ENCODE measurements around the gene RNF182. TPM values are rescaled to one million over a fixed set of nuclear protein-coding genes. Genes with fewer than 3 reads are reported as not detected.

RNF182 gene
- total and polyA plus RNA-seq, 10 of the 15 experiments (the other 5 are each of a cell fraction or from before 2014, with no cell fraction given): not detected

- TF ChIP-seq ELK1 (IDR thresholded peaks at IDR 0.05; ENCODE audit: low read depth, low read length) (no peak), YBX1 (IDR thresholded peaks at IDR 0.05) (no peak)
These were observed 104.9 kb downstream of the RNF182 start (continued) for GRCh38 chr6:14029605-14030004.

Other genes starting within 250 kb of the RNF182 start
- gene RANBP9, start 213.1 kb upstream of the RNF182 start, total RNA-seq (2014; rRNA removed): 11.3 and 12.9 TPM in 2 replicates
- gene RANBP9, start 213.1 kb upstream of the RNF182 start, total RNA-seq (2014; rRNA removed; fragmentation: Illumina TruSeq; extraction: Trizol): 22.5 TPM in 2 replicates
- 28.5 and 28.7 TPM in 2 replicates for gene RANBP9, start 213.1 kb upstream of the RNF182 start, total RNA-seq (2021)
- gene RANBP9, start 213.1 kb upstream of the RNF182 start, polyA plus RNA-seq (2011; rRNA removed): 21.5 and 32.7 TPM in 2 replicates
- gene RANBP9, start 213.1 kb upstream of the RNF182 start, polyA plus RNA-seq (2014; fragmentation: Illumina TruSeq; extraction: Trizol): 43.1 and 44.2 TPM in 2 replicates
- 10 to 100 TPM in 1 of 2 experiments, 1 to 10 TPM in 1; 8.2 to 10.8 TPM for gene RANBP9, start 213.1 kb upstream of the RNF182 start, polyA plus RNA-seq (2014; fragmentation: Nextera tagmentation; extraction: Ambion mirVana)
- gene RANBP9, start 213.1 kb upstream of the RNF182 start, polyA plus RNA-seq (2014; rRNA removed): 15.7 and 21.1 TPM in 2 replicates
- 1 to 10 TPM; 3.7 to 5.0 TPM for gene RANBP9, start 213.1 kb upstream of the RNF182 start, polyA plus RNA-seq (2016; fragmentation: Nextera tagmentation; extraction: Ambion mirVana)
- gene MCUR1, start 110.4 kb upstream of the RNF182 start, total RNA-seq (2014; rRNA removed): 16.8 and 18.1 TPM in 2 replicates
- gene MCUR1, start 110.4 kb upstream of the RNF182 start, total RNA-seq (2014; rRNA removed; fragmentation: Illumina TruSeq; extraction: Trizol): 24.2 and 26.7 TPM in 2 replicates
- gene MCUR1, start 110.4 kb upstream of the RNF182 start, total RNA-seq (2021): 31.7 and 34.9 TPM in 2 replicates
- gene MCUR1, start 110.4 kb upstream of the RNF182 start, polyA plus RNA-seq (2011; rRNA removed): 12.0 and 20.5 TPM in 2 replicates
- gene MCUR1, start 110.4 kb upstream of the RNF182 start, polyA plus RNA-seq (2014; fragmentation: Illumina TruSeq; extraction: Trizol): 19.7 and 22.2 TPM in 2 replicates
- gene MCUR1, start 110.4 kb upstream of the RNF182 start, polyA plus RNA-seq (2014; fragmentation: Nextera tagmentation; extraction: Ambion mirVana): 1 to 10 TPM; 4.4 to 9.4 TPM
- gene MCUR1, start 110.4 kb upstream of the RNF182 start, polyA plus RNA-seq (2014; rRNA removed): 14.4 and 17.2 TPM in 2 replicates
- 10 to 100 TPM; 36.1 to 43.9 TPM for gene MCUR1, start 110.4 kb upstream of the RNF182 start, polyA plus RNA-seq (2016; fragmentation: Nextera tagmentation; extraction: Ambion mirVana)
- 161 and 190 TPM in 2 replicates for gene CD83, start 192.8 kb downstream of the RNF182 start, total RNA-seq (2014; rRNA removed)
- 126 and 127 TPM in 2 replicates for gene CD83, start 192.8 kb downstream of the RNF182 start, total RNA-seq (2014; rRNA removed; fragmentation: Illumina TruSeq; extraction: Trizol)
- 128 and 132 TPM in 2 replicates for gene CD83, start 192.8 kb downstream of the RNF182 start, total RNA-seq (2021)
- 121 and 129 TPM in 2 replicates for gene CD83, start 192.8 kb downstream of the RNF182 start, polyA plus RNA-seq (2011; rRNA removed)
- gene CD83, start 192.8 kb downstream of the RNF182 start, polyA plus RNA-seq (2014; fragmentation: Illumina TruSeq; extraction: Trizol): 170 and 198 TPM in 2 replicates
- 100 to 1,000 TPM; 120 to 174 TPM for gene CD83, start 192.8 kb downstream of the RNF182 start, polyA plus RNA-seq (2014; fragmentation: Nextera tagmentation; extraction: Ambion mirVana)
- gene CD83, start 192.8 kb downstream of the RNF182 start, polyA plus RNA-seq (2014; rRNA removed): 158 and 173 TPM in 2 replicates
- gene CD83, start 192.8 kb downstream of the RNF182 start, polyA plus RNA-seq (2016; fragmentation: Nextera tagmentation; extraction: Ambion mirVana): 10 to 100 TPM; 76.1 to 78.6 TPM